ENCODE measurements around the gene BTBD9.

DNA sequence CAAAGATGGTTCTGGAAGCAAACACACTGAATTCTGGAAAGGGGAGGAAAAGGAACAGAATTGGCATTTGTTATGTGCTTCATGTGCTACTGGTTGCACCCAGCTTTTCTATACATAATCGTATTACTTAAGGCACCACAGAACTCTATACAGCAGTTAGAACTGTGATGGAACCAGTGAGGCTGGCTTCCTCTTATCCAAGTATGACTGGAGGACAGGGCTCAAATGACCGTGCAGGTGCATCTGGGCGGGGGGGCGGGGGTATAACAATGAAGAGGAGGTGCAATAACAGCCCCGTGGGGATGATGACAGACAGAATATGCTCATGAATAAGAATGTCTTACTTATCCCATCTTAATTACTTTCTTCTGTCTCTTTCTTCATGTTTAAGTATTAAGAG, 144.2 kb downstream of the BTBD9 start:
- TF ChIP-seq, protein P1, sequence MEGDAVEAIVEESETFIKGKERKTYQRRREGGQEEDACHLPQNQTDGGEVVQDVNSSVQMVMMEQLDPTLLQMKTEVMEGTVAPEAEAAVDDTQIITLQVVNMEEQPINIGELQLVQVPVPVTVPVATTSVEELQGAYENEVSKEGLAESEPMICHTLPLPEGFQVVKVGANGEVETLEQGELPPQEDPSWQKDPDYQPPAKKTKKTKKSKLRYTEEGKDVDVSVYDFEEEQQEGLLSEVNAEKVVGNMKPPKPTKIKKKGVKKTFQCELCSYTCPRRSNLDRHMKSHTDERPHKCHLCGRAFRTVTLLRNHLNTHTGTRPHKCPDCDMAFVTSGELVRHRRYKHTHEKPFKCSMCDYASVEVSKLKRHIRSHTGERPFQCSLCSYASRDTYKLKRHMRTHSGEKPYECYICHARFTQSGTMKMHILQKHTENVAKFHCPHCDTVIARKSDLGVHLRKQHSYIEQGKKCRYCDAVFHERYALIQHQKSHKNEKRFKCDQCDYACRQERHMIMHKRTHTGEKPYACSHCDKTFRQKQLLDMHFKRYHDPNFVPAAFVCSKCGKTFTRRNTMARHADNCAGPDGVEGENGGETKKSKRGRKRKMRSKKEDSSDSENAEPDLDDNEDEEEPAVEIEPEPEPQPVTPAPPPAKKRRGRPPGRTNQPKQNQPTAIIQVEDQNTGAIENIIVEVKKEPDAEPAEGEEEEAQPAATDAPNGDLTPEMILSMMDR (IDR thresholded peaks at IDR 0.05; ENCODE audit: insufficient read depth, low read depth, low read length), result no peak
- TF ChIP-seq EZH2 (IDR thresholded peaks at IDR 0.05; ENCODE audit: insufficient read depth, low read length), result no peak
